SU-DHL-6 (cell line): Measurements from ENCODE around the gene DGKB.

Source experiments
- H2AFZ ChIP-seq: fragments of 200-600 bp; sonication (generic); 2 replicates; pipeline ENCODE4 v1.6.1; 2014; ENCODE audit warnings: low read depth, mild to moderate bottlenecking, moderate library complexity, mixed read lengths, antibody characterized with exemption, low read length; ENCODE audit not compliant: severe bottlenecking
- H3F3A ChIP-seq: fragments of 200-600 bp; shearing (Covaris generic); 2 replicates; pipeline ENCODE4 v1.6.0; 2016; ENCODE audit warnings: antibody characterized with exemption, mild to moderate bottlenecking; ENCODE audit not compliant: insufficient read depth
- H3K27ac ChIP-seq: fragments of 200-600 bp; sonication (generic); 2 replicates; pipeline ENCODE4 v1.5.1; 2016; ENCODE audit warnings: low read depth, mild to moderate bottlenecking, low read length, moderate library complexity, mixed read lengths
- H3K27me3 ChIP-seq: fragments of 200-600 bp; sonication (generic), shearing (Covaris generic); 2 replicates; pipeline ENCODE4 v1.6.0; 2014; ENCODE audit warnings: mild to moderate bottlenecking, low read length
- H3K36me3 ChIP-seq: fragments of 200-600 bp; sonication (generic); 2 replicates; pipeline ENCODE4 v1.6.1; 2014; ENCODE audit warnings: mild to moderate bottlenecking, low read length, mixed read lengths
- H3K4me2 ChIP-seq: fragments of 300-600, 200-600 bp; shearing (Covaris generic), sonication (generic); 2 replicates; pipeline ENCODE4 v1.6.0; 2014; ENCODE audit warnings: low read length, low read depth, mild to moderate bottlenecking; ENCODE audit not compliant: poor library complexity, severe bottlenecking
- H3K4me3 ChIP-seq: fragments of 200-600 bp; sonication (generic); 2 replicates; pipeline ENCODE4 v1.5.1; 2014; ENCODE audit warnings: antibody characterized with exemption, low read length, mild to moderate bottlenecking, mixed read lengths; ENCODE audit not compliant: insufficient read depth, poor library complexity, severe bottlenecking
- H3K79me2 ChIP-seq: fragments of 200-600 bp; sonication (generic); 2 replicates; pipeline ENCODE4 v1.6.1; 2014; ENCODE audit warnings: mild to moderate bottlenecking, low read length, moderate library complexity; ENCODE audit not compliant: insufficient read depth
- H3K9ac ChIP-seq: fragments of 200-600 bp; sonication (generic); 2 replicates; pipeline ENCODE4 v1.7.0; 2014; ENCODE audit warnings: mild to moderate bottlenecking, low read length
- H3K9me2 ChIP-seq: fragments of 200-600 bp; sonication (generic); replicated peaks from 2 replicates; pipeline ENCODE4 v1.6.1; 2014; ENCODE audit warnings: low read length; ENCODE audit not compliant: insufficient read depth
- H3K9me3 ChIP-seq: fragments of 200-600 bp; sonication (generic); 2 replicates; pipeline ENCODE4 v1.6.1; 2014; ENCODE audit warnings: low read length, mixed read lengths; ENCODE audit not compliant: insufficient read depth
- H4K20me1 ChIP-seq: fragments of 200-600 bp; sonication (generic); 2 replicates; pipeline ENCODE4 v1.6.1; 2014; ENCODE audit warnings: low read depth, mild to moderate bottlenecking, antibody characterized with exemption, low read length, moderate library complexity, mixed read lengths
- EZH2phosphoT487 ChIP-seq: fragments of 200-600 bp; sonication (generic), shearing (Covaris generic); conservative IDR thresholded peaks from 2 replicates; pipeline ENCODE4 v1.6.1; 2018; ENCODE audit warnings: mild to moderate bottlenecking, antibody characterized with exemption, low read length, moderate library complexity, mixed read lengths
- TF ChIP-seq, protein P1 (sequence below): fragments of 200-600 bp; sonication (generic); IDR thresholded peaks from one replicate; pipeline ENCODE4 v1.5.1; 2017; ENCODE audit warnings: antibody characterized with exemption, mild to moderate bottlenecking, low read length, moderate library complexity; ENCODE audit not compliant: insufficient read depth, poor library complexity, severe bottlenecking

The DGKB gene

DNA sequence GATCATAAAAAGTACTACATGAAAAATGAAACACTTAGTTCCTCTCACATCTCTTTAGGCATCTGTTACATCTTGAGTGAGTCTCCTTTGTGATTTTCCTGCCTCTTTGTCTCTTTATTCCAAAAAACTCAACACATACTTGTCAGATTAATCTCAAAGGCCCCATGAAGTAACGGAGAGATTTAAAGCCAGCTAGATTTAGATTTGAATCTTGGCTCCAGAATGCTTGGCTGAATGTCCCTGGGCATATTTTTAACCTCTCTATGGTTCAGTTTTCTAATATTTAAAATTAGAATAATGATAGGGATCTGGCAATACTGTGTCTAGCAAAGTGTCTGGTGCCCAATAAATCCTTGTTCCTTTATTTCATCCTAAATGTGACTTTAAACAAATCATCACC, 140.0 kb downstream of the DGKB start:
- Histone ChIP-seq H3K9me2 (no peaks in the 10 kb centered on the region), H4K20me1 (no peaks in the 10 kb centered on the region), H3K27ac (no peak overlapping the region), H3K79me2 (no peaks in the 10 kb centered on the region), H3K9ac (no peak overlapping the region), H3K4me2 (no peak overlapping the region), H3F3A (no peaks in the 10 kb centered on the region), H3K9me3 (no peaks in the 10 kb centered on the region), H2AFZ (no peak overlapping the region), H3K36me3 (no peaks in the 10 kb centered on the region), H3K27me3 (no peaks in the 10 kb centered on the region), H3K4me3 (no peak overlapping the region)
- TF ChIP-seq EZH2phosphoT487: no peak
- TF ChIP-seq, protein P1, sequence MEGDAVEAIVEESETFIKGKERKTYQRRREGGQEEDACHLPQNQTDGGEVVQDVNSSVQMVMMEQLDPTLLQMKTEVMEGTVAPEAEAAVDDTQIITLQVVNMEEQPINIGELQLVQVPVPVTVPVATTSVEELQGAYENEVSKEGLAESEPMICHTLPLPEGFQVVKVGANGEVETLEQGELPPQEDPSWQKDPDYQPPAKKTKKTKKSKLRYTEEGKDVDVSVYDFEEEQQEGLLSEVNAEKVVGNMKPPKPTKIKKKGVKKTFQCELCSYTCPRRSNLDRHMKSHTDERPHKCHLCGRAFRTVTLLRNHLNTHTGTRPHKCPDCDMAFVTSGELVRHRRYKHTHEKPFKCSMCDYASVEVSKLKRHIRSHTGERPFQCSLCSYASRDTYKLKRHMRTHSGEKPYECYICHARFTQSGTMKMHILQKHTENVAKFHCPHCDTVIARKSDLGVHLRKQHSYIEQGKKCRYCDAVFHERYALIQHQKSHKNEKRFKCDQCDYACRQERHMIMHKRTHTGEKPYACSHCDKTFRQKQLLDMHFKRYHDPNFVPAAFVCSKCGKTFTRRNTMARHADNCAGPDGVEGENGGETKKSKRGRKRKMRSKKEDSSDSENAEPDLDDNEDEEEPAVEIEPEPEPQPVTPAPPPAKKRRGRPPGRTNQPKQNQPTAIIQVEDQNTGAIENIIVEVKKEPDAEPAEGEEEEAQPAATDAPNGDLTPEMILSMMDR: no peak

DNA sequence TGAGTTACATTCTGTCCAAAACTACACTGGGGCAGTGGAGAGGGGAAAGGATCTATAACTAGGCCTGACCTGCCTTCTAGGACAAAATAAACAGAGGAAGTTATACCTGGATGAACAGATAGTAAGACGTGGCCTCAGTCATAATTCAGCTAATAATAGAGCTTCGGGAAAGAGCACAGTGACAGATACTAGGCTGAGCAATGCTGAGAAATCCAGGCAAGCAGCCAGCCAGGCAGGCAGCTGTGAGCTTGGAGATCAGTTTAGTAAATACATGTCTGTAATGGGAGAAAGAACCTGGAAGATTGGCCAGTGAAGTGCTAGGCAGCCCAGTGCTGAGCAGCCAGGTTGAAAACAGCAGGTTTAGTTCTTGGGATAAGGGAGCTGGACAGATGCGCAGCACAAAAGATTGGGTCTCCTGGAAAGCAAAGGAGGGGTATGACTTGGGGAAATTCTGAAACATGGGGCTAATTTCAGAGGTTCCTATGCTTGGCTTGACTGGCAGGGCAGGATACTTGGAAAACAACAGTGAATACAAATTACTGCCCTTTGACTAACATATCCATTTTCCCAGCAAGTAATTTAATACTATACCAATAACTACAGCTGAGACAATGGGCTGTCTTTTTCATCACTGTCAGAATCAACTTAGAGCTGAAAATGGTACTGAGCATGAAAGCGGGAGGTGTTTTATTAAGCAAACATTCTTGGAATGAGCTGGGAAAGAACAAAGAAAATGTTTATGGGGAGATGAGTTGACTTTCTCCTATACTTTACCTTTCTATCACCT, 140.8 kb downstream of the DGKB start:
- Histone ChIP-seq H3K79me2 (no peaks in the 10 kb centered on the region), H3K27ac (no peak overlapping the region), H3K4me2 (no peak overlapping the region), H3K9me2 (no peaks in the 10 kb centered on the region), H3K36me3 (no peaks in the 10 kb centered on the region), H2AFZ (no peak overlapping the region), H3K27me3 (no peaks in the 10 kb centered on the region), H3K9ac (no peak overlapping the region), H3K9me3 (no peaks in the 10 kb centered on the region), H4K20me1 (no peaks in the 10 kb centered on the region), H3F3A (no peaks in the 10 kb centered on the region), H3K4me3 (no peak overlapping the region)
- TF ChIP-seq, protein P1: no peak
- TF ChIP-seq EZH2phosphoT487: no peak

DNA sequence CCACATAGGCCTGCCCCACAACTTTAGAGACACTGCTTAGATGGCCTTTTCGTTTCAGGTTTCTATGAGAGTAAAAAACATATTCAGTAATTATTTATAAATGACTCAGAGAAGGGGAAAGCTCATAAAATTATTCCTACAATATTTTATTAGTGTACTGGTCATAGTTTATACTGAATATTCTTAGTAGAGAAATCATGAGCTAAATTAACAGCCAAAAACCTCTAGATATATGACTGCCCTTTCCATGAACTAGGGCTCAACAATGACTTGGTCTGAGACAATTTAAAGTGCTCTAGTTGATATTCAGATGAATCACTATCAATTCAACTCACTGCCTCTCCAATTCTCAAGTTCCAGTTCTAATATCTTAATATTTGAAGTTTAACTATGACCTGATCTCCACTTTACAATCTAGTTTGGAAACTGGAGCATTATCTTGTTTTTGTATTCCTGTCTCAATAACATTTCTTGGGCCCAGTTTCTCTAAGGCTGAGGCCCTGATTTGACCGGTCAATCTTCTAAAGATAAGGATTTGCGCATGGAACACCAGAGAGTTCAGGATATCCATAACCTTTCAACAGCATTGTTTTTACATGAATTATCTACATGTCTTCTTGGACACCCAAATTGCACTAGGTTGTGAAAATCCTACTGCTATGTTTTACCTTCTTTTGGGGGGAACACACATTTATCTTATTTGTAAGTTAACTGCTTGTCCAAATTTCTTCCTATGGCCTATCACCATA, 141.6 kb downstream of the DGKB start:
- H3K4me3 ChIP-seq: no peak overlapping the region
- no peaks in the 10 kb centered on the region for H3K27me3 ChIP-seq
- H3K4me2 ChIP-seq: no peak overlapping the region
- H3K79me2 ChIP-seq: no peaks in the 10 kb centered on the region
- H3K9me2 ChIP-seq: no peaks in the 10 kb centered on the region
- no peak overlapping the region for H3K27ac ChIP-seq
- H3K9ac ChIP-seq: no peak overlapping the region
- no peak for TF ChIP-seq EZH2phosphoT487
- TF ChIP-seq, protein P1: no peak
- H3F3A ChIP-seq: no peaks in the 10 kb centered on the region
- no peaks in the 10 kb centered on the region for H3K9me3 ChIP-seq
- no peaks in the 10 kb centered on the region for H3K36me3 ChIP-seq
- H4K20me1 ChIP-seq: no peaks in the 10 kb centered on the region
- H2AFZ ChIP-seq: no peak overlapping the region
